GM18499 (cell line): ENCODE measurements around the gene BIK.
"Not testable (repeated sequence)": the region's sequence is repeated elsewhere in the genome, so short reads cannot be mapped to it uniquely, and the experiment has no call there.

ENCODE experiments used
- ATAC-seq: cut with Tn5 transposase; IDR thresholded peaks from one replicate; pipeline ENCODE4 v1.9.1; 2021; ENCODE audit warnings: moderate number of reproducible peaks; ENCODE audit not compliant: insufficient read depth, unreplicated experiment

BIK gene

DNA sequence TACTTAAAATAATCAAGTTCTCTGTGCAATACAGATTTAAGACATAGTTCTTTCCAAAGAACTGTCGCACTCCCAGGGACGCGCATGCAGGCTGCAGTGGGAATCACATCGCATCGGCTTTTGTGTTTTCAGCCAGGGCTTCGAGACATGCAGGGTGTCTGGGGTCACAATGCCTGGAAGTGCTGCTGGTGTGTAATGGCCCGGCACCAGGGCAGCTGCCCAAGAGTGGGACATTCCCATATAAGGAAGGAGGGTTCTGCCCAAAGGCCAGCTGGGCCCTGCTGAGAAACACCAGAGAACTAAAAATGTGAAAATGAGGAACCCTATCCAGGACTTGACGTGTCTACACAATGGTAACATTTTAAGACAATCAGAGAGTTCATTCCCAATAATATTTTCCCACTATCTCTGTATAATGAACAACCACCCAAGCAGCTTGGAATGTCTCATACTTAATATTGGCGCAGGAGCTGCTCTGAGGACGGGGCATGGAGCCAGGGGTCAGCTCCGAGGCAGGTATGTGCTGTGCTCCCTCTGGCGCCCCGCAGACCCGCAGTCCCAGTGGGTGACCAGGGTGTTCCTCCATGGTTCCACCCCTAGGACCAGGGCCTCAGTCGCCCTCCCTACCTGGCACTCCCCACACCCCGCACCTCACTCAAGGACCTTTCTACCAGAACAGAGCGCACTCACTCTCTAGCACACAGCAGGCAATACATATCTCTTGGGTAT is 21.4 kb downstream of the BIK start:
- ATAC-seq: no peak

DNA sequence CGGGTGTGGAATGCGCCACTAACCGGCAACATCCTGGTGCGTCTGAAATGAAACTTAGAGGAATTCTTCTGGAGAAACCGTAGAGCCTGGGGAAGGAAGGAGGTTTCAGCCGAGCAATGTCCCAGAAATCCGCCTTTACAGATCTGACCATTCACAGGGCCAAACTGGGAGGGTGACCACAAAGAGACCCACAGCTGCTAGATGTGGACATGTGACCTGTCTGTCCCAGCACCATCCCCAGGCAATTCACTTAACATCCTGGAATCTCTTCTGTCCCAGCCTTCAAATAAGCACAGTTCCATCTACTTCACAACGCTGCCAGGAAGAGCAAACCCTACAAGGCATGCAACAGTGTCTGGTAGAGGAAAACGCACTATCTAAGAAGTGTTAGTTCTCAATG is 22.9 kb downstream of the BIK start:
- no peak for ATAC-seq

DNA sequence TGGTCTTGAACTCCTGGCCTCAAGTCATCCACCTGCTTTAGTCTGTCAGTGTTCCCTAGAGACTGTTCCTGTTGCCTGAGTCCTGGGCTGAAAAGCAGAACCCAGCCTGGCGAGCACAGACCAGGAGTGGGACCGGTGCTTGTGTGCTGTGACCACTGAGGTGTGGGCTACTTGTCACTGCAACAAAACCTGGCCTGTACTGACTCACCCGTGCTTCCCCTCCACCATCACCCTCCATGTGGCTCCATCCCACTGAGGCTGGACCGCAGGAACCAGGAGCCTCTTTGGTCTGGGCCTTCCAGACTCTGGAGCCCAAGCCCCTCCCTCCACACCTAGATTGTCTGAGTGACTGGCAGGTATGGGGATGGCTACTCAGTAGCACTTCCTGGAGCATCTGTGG is 24.0 kb downstream of the BIK start:
- no peak for ATAC-seq

DNA sequence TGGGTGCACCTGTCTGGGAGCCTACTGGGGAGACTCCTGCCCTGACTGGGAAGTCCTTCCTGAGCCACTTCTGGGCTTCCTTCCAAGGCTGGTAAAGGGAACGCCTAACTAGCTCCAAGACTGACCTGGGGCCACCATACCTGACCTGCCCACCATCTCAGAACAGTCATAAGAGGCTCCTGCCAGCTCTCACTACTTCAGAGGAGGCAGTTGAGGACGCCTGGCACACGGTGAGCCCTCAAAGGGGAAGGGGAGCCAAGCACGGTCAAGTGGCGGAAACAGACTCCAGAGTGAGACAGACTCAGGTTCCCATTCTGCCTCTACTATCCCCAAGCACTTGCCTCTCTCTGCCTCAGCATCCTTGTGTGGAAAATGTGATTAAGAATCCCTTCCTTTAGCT is 25.0 kb downstream of the BIK start:
- no peak for ATAC-seq

DNA sequence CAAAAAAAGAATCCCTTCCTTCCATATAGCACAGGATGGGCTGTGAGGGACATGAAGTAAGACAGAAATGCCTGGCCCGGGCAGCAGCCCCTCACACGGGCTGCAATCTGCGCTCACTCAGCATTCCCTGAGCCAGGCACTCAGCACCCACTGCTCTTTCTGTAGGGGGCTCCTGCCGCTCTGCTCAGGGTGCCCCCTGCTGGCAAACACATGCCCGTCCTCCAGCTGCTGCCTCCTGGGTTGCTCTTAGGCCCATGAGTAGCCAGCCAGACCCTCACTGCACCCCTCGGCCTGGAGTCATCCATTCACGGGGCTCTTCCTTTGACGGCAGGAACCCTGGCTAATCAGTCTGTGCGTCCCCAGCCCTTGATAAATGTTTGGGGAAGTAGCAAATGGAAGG is 25.7 kb downstream of the BIK start:
- no peak for ATAC-seq

DNA sequence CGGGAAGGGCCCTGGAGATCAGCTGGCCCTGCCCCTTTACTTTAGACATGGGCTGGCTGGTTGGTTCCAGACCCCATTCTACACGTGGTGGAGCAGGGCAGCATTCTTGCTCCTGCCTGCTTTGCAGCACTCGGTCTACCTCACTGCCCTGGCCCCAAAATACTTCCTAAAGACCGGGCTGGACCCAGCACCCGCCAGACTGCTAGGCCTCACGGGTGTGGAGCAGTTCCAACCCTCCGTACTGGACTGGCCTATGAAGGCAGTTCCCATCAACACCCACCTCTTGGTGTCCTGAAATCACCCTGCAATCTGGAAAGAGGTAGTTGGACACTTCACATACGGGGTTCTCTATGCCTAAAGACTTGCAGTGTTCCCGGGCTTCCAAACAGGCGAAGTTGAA is 26.3 kb downstream of the BIK start:
- no peak for ATAC-seq

DNA sequence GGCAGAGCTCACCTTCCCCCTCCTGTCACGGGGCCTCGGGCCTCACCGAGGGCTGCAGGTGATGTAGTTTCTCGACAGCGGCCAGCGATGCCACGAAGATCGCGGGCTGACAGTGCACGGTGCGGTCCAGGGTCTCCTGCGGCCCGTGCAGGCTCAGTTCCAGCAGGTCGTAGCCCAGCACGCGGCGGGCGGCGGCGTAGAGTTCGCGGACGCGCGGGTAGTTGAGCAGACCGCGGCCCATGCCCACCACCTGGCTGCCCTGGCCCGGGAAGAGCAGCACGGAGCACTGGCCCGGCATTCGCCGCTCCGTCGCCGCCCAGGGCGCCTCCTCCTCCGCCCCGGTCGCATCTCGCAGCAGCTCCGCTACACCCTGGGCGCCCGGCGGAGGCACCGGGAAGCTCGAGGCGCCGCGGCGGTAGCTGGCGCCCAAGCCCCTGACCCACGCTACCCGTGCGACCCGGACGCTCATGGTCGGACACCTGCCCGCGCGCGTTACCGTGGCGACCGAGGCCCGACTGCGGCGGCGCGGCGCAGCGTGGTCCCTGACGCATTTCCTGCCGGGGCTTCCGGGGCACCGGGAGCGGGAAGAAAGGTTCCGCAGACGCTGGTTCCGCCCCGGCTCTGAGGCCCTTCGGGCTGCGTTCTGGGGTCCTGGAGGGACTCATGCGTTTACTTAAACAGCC is 32.5 kb downstream of the BIK start, which contains the start of gene MCAT:
Gene MCAT (minus strand): TSS at position 519 of the 683 bp plus-strand sequence. CDS start 50 bp downstream, at position 469.
- ATAC-seq: no peak

DNA sequence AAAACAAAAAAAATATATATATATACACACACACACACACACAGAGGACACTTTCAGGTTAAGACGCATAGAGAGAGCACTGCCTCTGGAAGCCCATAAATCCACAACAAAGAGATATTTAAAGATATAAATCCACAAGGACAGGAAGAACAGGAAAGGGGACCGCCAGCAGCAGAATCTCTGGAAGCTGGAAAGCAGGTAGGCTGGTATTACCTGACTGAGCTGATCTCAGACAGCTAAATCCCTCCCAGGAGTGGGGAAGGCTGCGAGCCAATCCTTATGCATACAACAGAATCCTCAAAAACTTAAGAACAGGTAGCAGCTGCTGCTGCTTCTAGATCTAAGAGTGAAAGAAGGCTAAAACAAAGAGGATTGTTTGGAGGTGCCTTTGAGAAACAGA is 34.4 kb downstream of the BIK start:
- ATAC-seq: no peak

DNA sequence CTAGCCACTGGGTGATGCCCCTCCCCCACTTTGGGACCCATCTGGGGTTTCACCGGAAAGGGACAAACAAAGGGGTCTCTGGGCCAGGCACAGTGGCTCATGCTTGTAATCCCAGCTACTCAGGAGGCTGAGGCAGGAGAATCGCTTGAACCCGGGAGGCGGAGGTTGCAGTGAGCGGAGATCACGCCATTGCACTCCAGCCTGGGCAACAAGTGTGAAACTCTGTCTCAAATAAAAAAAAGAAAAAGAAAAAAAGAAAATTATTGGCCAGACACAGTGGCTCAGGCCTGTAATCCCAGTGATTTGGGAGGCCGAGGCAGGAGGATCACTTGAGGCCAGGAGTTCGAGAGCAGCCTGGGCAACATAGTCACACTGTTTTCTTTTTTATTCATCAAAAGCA is 34.8 kb downstream of the BIK start:
- not testable (repeated sequence) for ATAC-seq

DNA sequence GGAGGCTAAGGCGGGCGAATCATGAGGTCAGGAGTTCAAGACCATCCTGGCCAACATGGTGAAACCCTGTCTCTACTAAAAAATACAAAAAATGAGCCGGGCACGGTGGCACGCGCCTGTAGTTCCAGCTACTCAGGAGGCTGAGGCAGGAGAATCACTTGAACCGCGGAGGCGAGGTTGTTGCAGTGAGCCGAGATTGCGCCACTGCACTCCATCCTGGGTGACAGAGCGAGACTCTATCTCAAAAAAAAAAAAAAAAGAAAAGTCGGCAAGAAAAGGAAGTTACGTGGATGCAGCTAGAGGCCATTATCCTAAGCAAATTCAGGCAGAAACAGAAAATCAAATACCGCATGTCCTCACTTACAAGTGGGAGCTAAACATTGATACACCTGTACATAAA is 35.8 kb downstream of the BIK start:
- not testable (repeated sequence) for ATAC-seq

DNA sequence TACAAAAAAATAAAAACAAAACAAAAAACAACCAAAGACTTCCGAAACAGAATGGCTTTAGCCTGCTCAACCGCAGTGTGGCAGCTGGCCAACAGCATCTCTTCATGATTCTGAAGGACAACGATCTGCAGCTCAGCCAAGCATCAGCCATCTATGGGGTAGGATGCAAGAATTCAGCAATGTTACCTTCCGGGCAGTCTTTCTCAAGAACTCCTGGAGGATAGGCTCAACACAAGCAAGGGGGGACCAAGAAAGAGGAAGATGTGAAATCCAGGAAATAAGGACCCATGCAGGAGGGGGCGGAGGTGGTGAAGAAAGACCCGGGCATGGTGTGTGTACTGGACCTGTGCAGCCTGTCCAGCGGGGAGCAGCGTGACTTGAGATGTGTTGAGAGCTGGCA is 37.3 kb downstream of the BIK start:
- ATAC-seq: no peak

DNA sequence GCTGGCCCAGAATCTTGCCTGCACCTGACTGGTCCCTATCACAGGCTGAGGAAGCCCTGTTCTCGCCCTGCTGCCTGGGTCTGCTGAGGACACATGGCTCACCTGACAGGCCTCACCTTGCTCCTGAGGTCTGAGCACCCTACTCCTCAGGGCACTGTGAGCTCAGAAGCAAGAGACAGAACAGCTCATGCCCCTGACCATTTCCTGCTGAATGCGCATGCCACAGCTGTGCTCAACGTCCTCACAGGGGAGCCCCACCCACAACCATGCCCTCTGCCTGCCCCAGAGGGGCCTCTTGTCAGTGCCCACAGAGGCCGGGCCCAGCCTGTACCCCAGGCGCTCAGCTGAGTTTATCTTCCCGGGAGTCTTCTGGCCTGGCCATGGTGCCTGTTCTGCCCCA is 38.0 kb downstream of the BIK start:
- ATAC-seq: no peak

DNA sequence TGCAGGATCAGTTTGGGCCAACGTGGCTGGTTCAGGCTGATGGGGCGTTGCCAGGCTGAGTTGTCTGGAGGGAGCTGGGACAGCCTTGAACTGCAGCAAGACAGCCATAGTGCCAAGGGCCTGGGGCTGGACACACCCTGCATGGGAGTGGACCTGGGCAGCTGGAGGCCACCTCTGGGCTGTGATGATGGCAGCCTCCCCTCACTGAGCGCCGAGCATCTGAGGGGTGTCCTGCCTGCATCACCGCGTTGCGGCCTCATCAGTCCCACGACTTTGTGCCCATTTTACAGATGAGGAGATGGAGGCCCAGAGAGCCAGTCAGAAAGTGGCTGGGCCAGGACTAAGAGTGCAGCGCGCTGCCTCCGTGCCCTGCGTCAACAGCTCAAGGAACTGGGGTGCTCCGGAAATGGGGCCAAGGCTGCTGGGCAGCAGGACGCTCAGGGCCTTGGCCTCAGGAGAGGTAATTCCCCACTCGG is 40.2 kb downstream of the BIK start:
- no peak for ATAC-seq

DNA sequence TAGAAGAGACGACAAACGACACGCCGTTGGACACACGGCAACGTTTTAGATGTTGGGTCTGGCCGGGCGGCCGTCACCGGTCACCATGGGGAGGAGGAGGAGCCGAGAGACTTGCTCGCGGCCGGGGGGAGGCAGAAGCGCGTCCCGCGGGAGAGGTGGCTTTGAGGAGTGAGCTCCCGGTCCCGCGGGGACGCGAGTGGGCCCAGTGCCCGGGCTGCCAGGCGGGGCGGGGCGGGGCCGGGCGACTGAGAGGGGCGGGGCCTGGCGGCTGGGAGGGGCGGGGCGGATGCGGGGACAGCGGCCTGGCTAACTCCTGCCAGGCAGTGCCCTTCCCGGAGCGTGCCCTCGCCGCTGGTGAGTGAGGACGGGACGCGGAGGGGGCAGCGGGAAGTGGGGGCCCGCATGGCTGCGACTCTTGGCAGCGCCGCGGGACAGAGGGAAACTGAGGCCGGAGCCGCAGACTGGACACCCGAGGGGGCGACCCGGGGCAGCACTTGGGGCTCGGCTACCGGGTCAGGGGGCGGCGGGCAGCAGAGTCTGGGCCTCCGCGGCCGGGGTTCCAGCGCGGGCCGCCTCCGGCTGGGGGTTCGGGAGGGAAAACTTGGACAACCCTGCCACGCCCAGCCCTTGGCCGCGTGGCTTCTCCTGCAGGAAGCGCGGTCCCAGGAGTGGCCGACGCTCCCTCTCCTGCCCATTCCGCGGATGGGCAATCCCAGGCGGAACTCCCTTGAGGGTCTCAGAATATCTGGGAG is 40.9 kb downstream of the BIK start, which contains the start of gene TSPO:
Gene TSPO (plus strand): TSS at position 309 of the 752 bp plus-strand sequence. CDS start 7,680 bp downstream, outside the sequence.
- ATAC-seq: no peak

DNA sequence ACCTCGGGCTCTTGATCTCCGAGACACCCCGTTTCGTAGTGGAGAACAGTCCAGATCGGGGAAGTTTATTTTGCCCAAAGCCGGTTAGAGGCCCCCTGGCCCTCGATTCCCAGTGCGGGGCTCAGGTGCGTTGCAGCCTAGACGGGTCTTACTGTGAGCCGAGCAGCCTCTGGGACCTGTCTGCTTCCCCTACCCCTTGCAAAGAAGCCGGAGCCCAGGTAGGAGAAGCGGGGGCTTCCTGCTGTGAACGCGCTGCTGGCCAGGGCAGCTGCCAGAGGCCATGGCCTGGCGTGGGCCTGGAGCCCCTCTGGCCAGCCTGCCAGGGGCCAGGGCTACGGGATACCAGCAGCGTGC is 41.4 kb downstream of the BIK start:
- no peak for ATAC-seq

DNA sequence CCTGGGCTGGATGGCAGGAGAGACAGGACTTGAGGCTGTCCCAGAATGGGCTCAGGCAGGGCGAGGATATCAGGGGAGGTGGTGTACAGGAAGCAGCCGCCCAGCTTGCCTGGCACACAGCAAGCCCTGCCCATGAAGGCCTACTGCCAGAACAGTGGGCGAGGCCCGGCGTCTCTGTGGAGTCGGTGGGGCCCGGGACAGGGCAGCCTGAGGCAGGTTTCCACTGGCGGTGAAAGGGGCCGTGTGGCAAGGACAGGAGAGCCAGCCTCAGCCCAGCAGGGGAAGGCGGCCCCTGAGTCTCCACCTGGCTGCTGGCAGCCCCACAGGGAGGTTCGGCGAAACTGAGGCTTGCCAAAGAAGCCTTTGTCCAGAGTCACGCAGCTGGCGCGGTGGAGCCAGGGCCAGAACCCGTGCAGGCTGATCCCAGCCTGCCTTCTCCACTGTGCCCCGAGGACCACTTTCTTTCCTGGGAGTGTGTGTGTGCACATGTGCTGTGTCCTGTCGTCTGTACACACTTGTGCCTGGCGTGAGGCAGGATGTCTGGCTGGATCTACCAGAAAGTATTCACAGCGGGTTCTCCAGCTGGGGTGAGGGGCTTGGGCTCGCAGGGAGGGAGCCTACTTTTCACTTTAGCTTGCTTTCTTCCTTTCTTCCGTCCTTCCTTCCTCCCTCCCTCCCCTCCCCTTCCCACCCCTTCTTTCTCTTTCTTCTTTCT is 42.0 kb downstream of the BIK start:
- ATAC-seq: no peak

DNA sequence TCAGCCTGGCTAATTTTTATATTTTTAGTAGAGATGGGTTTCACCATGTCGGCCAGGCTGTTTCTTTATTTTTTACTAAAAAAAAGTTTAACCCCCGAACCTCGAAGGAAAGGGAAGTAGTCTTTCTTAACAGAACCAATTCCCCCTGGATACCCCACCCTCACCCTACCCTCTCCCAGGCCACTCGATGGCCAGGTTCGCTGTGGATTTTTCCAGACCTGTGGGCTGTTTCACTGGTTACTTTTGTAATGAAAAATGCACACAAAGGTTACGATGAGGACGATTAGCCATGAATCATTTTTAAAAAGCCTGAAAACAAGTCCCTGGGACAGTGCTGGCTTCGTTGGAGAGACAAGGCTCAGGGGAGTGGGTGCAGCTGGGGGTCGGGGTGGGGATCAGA is 43.3 kb downstream of the BIK start:
- no peak for ATAC-seq

DNA sequence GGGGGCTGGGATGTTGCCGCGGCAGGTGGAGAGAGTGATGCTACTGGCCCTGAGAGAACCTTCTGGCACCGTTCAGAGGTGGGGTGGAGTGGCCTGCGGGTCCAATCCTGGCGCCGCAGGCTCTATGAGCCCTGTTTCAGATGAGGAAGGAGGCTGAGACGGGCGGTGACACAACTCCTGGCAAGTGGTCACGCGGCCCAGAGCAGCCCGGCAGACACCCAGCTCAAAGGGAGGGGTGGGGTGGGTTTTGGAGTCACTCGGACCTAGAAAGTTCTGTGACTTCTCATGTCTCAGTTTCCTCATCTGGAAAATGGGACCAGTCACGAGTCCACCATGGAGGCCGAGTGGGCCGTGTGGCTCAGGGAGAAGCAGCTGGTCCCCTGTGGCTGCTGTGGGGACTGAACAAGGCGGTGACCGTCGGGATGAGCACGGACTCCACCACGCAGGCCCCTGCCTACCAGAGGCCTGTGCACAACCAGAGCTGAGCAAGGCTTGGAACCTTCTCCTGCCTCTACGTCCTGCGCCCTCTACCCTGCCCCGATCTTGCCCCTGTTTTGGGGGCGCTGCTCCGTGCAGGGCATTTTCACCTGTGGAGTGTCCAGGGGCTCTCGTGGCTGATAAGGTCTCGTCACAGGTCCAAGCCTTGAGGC is 44.5 kb downstream of the BIK start:
- ATAC-seq: no peak

DNA sequence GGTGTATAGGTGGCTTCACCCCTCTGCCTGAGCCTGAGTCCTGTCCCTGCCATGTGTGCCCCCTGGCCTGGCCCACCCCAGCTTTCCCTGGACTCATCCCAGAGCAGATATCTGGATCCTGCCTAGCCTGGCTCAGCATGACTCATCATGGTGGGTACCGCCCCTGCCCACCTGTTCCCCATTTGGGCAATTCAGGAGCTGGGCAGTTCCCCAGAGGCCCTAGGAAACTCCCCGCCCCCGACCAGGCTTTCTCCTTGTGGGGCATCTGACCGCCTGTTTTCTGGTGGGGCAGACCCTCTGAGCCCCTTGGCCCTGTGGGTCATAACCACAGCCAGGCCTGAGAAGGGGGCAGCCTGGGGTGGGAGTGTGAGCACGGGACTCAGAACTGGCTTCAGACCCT is 45.2 kb downstream of the BIK start:
- no peak for ATAC-seq

DNA sequence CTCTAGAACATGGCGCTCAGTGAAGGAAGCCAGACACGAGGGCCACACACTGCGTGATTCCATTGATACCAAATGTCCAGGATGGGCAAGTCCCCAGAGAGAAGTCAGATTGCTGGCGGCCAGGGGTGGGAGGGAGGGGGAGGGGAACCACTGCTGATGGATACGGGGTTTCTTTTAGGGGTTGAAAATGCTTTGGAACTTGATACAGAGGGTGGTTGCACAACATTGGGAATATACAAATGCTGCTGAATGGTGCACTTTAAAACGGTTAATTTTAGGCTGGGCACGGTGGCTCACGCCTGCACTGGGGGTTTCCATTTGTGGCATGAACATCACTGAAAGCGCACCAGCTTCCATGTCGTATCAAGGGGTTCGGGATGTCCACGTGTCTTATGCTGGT is 45.9 kb downstream of the BIK start:
- no peak for ATAC-seq
